ENCODE results near the gene ARAP3.

The ARAP3 gene

DNA sequence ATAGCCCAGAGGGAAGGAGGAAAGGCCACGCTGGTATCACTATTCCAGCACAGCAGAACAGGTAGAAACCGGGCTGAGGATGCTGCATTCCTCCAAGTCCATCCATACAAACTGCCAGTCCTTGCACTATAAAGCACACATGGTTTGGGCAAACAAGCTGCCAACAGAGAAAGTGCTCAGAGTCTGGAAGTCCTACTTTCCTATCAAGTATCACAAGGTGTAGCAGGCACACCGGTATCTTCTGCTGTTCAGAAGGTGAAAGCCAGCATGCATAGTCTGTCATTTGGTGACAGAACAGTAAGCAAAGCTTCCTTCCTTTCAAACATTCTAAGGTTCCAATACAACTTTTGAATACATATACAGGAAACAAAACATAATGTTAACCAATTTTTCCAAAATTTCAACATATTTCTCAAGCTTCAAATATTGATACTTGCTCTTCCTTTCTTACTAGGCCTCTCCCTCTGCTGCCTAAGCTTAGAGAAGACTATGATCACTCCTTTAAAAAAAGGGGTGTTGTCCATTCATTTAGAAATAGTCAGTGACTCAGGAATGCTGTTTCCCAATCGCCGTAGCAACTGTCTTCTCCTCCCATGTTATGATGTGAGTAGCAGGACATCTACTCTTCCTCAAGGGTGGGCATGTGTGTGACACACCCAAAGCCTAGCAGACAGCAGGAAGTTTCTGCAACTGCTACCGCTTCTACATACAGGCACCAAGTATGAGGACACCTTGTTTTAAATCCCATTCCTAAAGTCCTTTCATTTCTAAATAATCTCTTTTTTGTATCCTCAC lies 77.9 kb downstream of the ARAP3 start:
- ChIA-PET POLR2A (ENCODE audit: low non-redundant PET) (no interaction called here), CTCF (interaction anchor here (2.1 to 2.2 kb wide), 3 partner anchors 10 to 15 kb away, joined by 10 to 15 read pairs (median 10); partner anchors contain the start of gene DIAPH1)
- TF ChIP-seq, protein P1, sequence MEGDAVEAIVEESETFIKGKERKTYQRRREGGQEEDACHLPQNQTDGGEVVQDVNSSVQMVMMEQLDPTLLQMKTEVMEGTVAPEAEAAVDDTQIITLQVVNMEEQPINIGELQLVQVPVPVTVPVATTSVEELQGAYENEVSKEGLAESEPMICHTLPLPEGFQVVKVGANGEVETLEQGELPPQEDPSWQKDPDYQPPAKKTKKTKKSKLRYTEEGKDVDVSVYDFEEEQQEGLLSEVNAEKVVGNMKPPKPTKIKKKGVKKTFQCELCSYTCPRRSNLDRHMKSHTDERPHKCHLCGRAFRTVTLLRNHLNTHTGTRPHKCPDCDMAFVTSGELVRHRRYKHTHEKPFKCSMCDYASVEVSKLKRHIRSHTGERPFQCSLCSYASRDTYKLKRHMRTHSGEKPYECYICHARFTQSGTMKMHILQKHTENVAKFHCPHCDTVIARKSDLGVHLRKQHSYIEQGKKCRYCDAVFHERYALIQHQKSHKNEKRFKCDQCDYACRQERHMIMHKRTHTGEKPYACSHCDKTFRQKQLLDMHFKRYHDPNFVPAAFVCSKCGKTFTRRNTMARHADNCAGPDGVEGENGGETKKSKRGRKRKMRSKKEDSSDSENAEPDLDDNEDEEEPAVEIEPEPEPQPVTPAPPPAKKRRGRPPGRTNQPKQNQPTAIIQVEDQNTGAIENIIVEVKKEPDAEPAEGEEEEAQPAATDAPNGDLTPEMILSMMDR (conservative IDR thresholded peaks at IDR 0.05; ENCODE audit: low read depth): no peak
- DNase-seq (ENCODE audit: low spot score): peak; percentile 95
- peak overlapping the region; percentile 77 for H3K27ac ChIP-seq

All from RWPE1 (cell line).